ENCODE measurements around the gene DDX17. TPM values are rescaled to one million over a fixed set of nuclear protein-coding genes. Genes with fewer than 3 reads are reported as not detected.

The DDX17 gene
- total and polyA plus RNA-seq, 2 experiments from 2014 or later, result 88.0 to 603 TPM

GRCh38 chr22:38497869-38498268 is 8.2 kb downstream of the DDX17 start:
- Histone ChIP-seq H3K4me2 (no peak overlapping the region), H3K9me2 (ENCODE audit: insufficient read depth) (no peaks in the 10 kb centered on the region), H3K4me3 (no peak overlapping the region), H2AFZ (no peak overlapping the region), H4K20me1 (replicated peaks; ENCODE audit: insufficient read depth) (peaks cover 54% of the 10 kb centered on the region), H3F3A (replicated peaks; ENCODE audit: low read depth) (peaks cover 36% of the 10 kb centered on the region), H3K27me3 (ENCODE audit: insufficient read depth) (no peaks in the 10 kb centered on the region), H3K27ac (ENCODE audit: low read depth) (no peak overlapping the region), H3K4me1 (ENCODE audit: insufficient read depth) (peaks cover 6% of the 10 kb centered on the region; the same call in 1 of the 2 replicates), H3K79me2 (replicated peaks; ENCODE audit: insufficient read depth) (peaks cover 92% of the 10 kb centered on the region), H3K36me3 (ENCODE audit: insufficient read depth) (peaks cover 91% of the 10 kb centered on the region)
- peaks cover 6% of the 10 kb centered on the region for H3K27me3 Mint-ChIP-seq (ENCODE audit: insufficient read depth, low read depth, poor library complexity)
- peaks cover 100% of the 10 kb centered on the region for H3K36me3 Mint-ChIP-seq (ENCODE audit: low read depth)
- TF ChIP-seq ZNF114 (CRISPR knock-in tag; IDR thresholded peaks at IDR 0.05), result no peak
- no peak for TF ChIP-seq ZNF331 (CRISPR knock-in tag; IDR thresholded peaks at IDR 0.05; ENCODE audit: low read depth)
- TF ChIP-seq STAT1 (IDR thresholded peaks at IDR 0.05; ENCODE audit: unreplicated experiment), result no peak
- TF ChIP-seq EZH2 (IDR thresholded peaks at IDR 0.05; ENCODE audit: low read depth, unreplicated experiment), result no peak
- no peak for TF ChIP-seq JUNB (IDR thresholded peaks at IDR 0.05; ENCODE audit: unreplicated experiment)
- TF ChIP-seq, protein P1, sequence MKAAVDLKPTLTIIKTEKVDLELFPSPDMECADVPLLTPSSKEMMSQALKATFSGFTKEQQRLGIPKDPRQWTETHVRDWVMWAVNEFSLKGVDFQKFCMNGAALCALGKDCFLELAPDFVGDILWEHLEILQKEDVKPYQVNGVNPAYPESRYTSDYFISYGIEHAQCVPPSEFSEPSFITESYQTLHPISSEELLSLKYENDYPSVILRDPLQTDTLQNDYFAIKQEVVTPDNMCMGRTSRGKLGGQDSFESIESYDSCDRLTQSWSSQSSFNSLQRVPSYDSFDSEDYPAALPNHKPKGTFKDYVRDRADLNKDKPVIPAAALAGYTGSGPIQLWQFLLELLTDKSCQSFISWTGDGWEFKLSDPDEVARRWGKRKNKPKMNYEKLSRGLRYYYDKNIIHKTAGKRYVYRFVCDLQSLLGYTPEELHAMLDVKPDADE (IDR thresholded peaks at IDR 0.05), result no peak
- TF ChIP-seq EZH2phosphoT487 (IDR thresholded peaks at IDR 0.05; ENCODE audit: unreplicated experiment), result no peak
- TF ChIP-seq POLR2AphosphoS5 (IDR thresholded peaks at IDR 0.05; ENCODE audit: low read depth), result no peak
- no peak for TF ChIP-seq CREB1 (CRISPR knock-in tag; IDR thresholded peaks at IDR 0.05; ENCODE audit: low read depth)
- TF ChIP-seq, protein P2, sequence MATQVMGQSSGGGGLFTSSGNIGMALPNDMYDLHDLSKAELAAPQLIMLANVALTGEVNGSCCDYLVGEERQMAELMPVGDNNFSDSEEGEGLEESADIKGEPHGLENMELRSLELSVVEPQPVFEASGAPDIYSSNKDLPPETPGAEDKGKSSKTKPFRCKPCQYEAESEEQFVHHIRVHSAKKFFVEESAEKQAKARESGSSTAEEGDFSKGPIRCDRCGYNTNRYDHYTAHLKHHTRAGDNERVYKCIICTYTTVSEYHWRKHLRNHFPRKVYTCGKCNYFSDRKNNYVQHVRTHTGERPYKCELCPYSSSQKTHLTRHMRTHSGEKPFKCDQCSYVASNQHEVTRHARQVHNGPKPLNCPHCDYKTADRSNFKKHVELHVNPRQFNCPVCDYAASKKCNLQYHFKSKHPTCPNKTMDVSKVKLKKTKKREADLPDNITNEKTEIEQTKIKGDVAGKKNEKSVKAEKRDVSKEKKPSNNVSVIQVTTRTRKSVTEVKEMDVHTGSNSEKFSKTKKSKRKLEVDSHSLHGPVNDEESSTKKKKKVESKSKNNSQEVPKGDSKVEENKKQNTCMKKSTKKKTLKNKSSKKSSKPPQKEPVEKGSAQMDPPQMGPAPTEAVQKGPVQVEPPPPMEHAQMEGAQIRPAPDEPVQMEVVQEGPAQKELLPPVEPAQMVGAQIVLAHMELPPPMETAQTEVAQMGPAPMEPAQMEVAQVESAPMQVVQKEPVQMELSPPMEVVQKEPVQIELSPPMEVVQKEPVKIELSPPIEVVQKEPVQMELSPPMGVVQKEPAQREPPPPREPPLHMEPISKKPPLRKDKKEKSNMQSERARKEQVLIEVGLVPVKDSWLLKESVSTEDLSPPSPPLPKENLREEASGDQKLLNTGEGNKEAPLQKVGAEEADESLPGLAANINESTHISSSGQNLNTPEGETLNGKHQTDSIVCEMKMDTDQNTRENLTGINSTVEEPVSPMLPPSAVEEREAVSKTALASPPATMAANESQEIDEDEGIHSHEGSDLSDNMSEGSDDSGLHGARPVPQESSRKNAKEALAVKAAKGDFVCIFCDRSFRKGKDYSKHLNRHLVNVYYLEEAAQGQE (IDR thresholded peaks at IDR 0.05; ENCODE audit: unreplicated experiment), result no peak
- no peak for TF ChIP-seq ZNF462 (CRISPR knock-in tag; IDR thresholded peaks at IDR 0.05)
- no peak overlapping the region for H3K4me3 Mint-ChIP-seq
- DNase-seq (ENCODE audit: low spot score), result no peak
- no peak for ATAC-seq
- H3K27ac Mint-ChIP-seq, result no peak overlapping the region
- H3K9me3 Mint-ChIP-seq, result no peaks in the 10 kb centered on the region
- peaks cover 22% of the 10 kb centered on the region for H3K4me1 Mint-ChIP-seq

All from GM23338 (cell line).